H1 (cell line): ENCODE measurements around the gene NRXN2. TPM values are rescaled to one million over a fixed set of nuclear protein-coding genes. Genes with fewer than 3 reads are reported as not detected.

Experiments
- CTCF ChIA-PET: fragments of 300-600 bp; sonication (Branson Sonifier 250); formaldehyde crosslinking; loops from one replicate; lab custom pipeline; 2021; ENCODE audit not compliant: partially characterized antibody; lab: Charles Lee
- POLR2A ChIA-PET: fragments of 300-600 bp; sonication (Branson Sonifier 250); formaldehyde crosslinking; loops from one replicate; lab custom pipeline; 2021; ENCODE audit warnings: inconsistent platforms; ENCODE audit not compliant: partially characterized antibody; lab: Charles Lee
- DNase-seq, 2 experiments: peaks; one replicate each; pipeline versions ENCODE4 v3.0.0 to v3.0.0-alpha.2; 2010 to 2022; ENCODE audit warnings: low spot score in 2 of 2, low read depth in 1 of 2, mixed read lengths in 1 of 2
- FAIRE-seq: peaks from 2 replicates; lab custom pipeline; 2011; peaks lifted over from hg19 to GRCh38; lab: Jason Lieb, UNC
- H2AFZ ChIP-seq: 2 replicates; pipeline ENCODE4 v1.8.1; 2012; ENCODE audit warnings: low read length, inconsistent platforms
- H2AK5ac ChIP-seq: 2 replicates; pipeline ENCODE4 v1.6.1; 2013; ENCODE audit warnings: low read depth, low read length
- H2BK120ac ChIP-seq: replicated peaks from 2 replicates; pipeline ENCODE3; 2013; ENCODE audit warnings: low read depth, low read length, inconsistent platforms
- H2BK12ac ChIP-seq: 2 replicates; pipeline ENCODE4 v1.6.1; 2013; ENCODE audit warnings: low read depth, low read length
- H2BK15ac ChIP-seq: 2 replicates; pipeline ENCODE4 v1.6.1; 2013; ENCODE audit warnings: low read length
- H2BK20ac ChIP-seq: 2 replicates; pipeline ENCODE4 v1.6.1; 2013; ENCODE audit warnings: low read length
- H2BK5ac ChIP-seq: 2 replicates; pipeline ENCODE4 v1.6.1; 2013; ENCODE audit warnings: low read depth, low read length
- H3K14ac ChIP-seq: 2 replicates; pipeline ENCODE4 v1.6.1; 2013; ENCODE audit warnings: inconsistent platforms; ENCODE audit not compliant: insufficient read length
- H3K18ac ChIP-seq: 2 replicates; pipeline ENCODE4 v1.6.1; 2013; ENCODE audit warnings: low read length; ENCODE audit errors: extremely low read depth
- H3K23ac ChIP-seq: 2 replicates; pipeline ENCODE4 v1.6.1; 2013; ENCODE audit warnings: inconsistent platforms; ENCODE audit not compliant: insufficient read length
- H3K23me2 ChIP-seq: 2 replicates; pipeline ENCODE4 v1.6.1; 2013; ENCODE audit warnings: low read depth, low read length
- H3K27ac ChIP-seq: 2 replicates; pipeline ENCODE4 v1.6.1; 2011; ENCODE audit warnings: low read depth, low read length, inconsistent platforms
- H3K27me3 ChIP-seq, 4 experiments: replicated peaks in 1 of 4; 1 replicate in 1 of 4; 2 replicates in 3 of 4; pipeline versions ENCODE4 v1.6.1 to v1.8.1; 2011 to 2013; ENCODE audit warnings: low read length in 3 of 4, mild to moderate bottlenecking in 3 of 4, inconsistent platforms in 2 of 4, mixed read lengths in 2 of 4, moderate library complexity in 1 of 4; ENCODE audit not compliant: control insufficient read depth in 3 of 4, insufficient read depth in 3 of 4; ENCODE audit errors: extremely low read depth in 1 of 4
- H3K36me3 ChIP-seq, 4 experiments: 2 replicates each; pipeline versions ENCODE4 v1.6.1 to v1.8.1; 2011 to 2013; ENCODE audit warnings: mild to moderate bottlenecking in 4 of 4, low read length in 3 of 4, moderate library complexity in 2 of 4, control low read depth in 1 of 4, inconsistent platforms in 1 of 4; ENCODE audit not compliant: insufficient read depth in 4 of 4, control insufficient read depth in 2 of 4
- H3K4ac ChIP-seq: replicated peaks from 2 replicates; pipeline ENCODE3; 2013; ENCODE audit warnings: low read length, low read depth, mixed read lengths, inconsistent platforms; ENCODE audit not compliant: insufficient read length
- H3K4me1 ChIP-seq, 4 experiments: replicated peaks in 1 of 4; 1 replicate in 1 of 4; 2 replicates in 3 of 4; pipeline versions ENCODE4 v1.6.1 to v1.8.1; 2011 to 2013; ENCODE audit warnings: low read length in 3 of 4, inconsistent platforms in 2 of 4, mixed read lengths in 1 of 4; ENCODE audit not compliant: insufficient read depth in 4 of 4, control insufficient read depth in 3 of 4
- H3K4me2 ChIP-seq, 2 experiments: 2 replicates each; pipeline versions ENCODE4 v1.6.1 to v1.8.1; 2011 to 2013; ENCODE audit warnings: low read depth in 2 of 2, low read length in 2 of 2, control low read depth in 1 of 2, inconsistent platforms in 1 of 2, mild to moderate bottlenecking in 1 of 2; ENCODE audit not compliant: insufficient read depth in 1 of 2
- H3K4me3 ChIP-seq, 4 experiments: fragments of 200-600, 300-600 bp in 1 of 4; sonication (generic), shearing (Covaris generic), sonication (Bioruptor Twin) in 1 of 4; 2 replicates each; pipeline versions ENCODE4 v1.5.1 to v1.8.1; 2011 to 2016; ENCODE audit warnings: low read length in 4 of 4, low read depth in 3 of 4, control low read depth in 2 of 4, inconsistent platforms in 2 of 4, mild to moderate bottlenecking in 2 of 4, mixed read lengths in 1 of 4, moderate library complexity in 1 of 4; ENCODE audit not compliant: insufficient read depth in 2 of 4; ENCODE audit errors: extremely low read depth in 1 of 4
- H3K56ac ChIP-seq: replicated peaks from 2 replicates; pipeline ENCODE3; 2013; ENCODE audit warnings: low read depth, mild to moderate bottlenecking, mixed read lengths, low read length, inconsistent platforms; ENCODE audit not compliant: insufficient read length
- H3K79me1 ChIP-seq: 2 replicates; pipeline ENCODE4 v1.6.1; 2013; ENCODE audit warnings: low read depth, low read length, control low read depth
- H3K79me2 ChIP-seq, 2 experiments: 2 replicates each; pipeline versions ENCODE4 v1.6.1 to v1.8.1; 2012 to 2013; ENCODE audit warnings: low read length in 2 of 2, mild to moderate bottlenecking in 2 of 2, inconsistent platforms in 1 of 2; ENCODE audit not compliant: insufficient read depth in 2 of 2, control insufficient read depth in 1 of 2
- H3K9ac ChIP-seq, 4 experiments: replicated peaks in 1 of 4; 1 replicate in 1 of 4; 2 replicates in 3 of 4; pipeline versions ENCODE4 v1.6.1 to v1.8.1; 2011 to 2013; ENCODE audit warnings: low read depth in 3 of 4, low read length in 3 of 4, control low read depth in 2 of 4, mild to moderate bottlenecking in 2 of 4, moderate library complexity in 2 of 4, inconsistent platforms in 1 of 4; ENCODE audit errors: extremely low read depth in 1 of 4
- H3K9me3 ChIP-seq, 2 experiments: 2 replicates each; pipeline versions ENCODE4 v1.6.1 to v1.8.1; 2012 to 2013; ENCODE audit warnings: mild to moderate bottlenecking in 2 of 2, moderate library complexity in 2 of 2, control low read depth in 1 of 2, inconsistent platforms in 1 of 2, low read depth in 1 of 2, low read length in 1 of 2, mixed read lengths in 1 of 2; ENCODE audit not compliant: insufficient read depth in 2 of 2
- H4K20me1 ChIP-seq, 2 experiments: replicated peaks in 1 of 2; 2 replicates each; pipeline versions ENCODE3 to v1.8.1; 2011 to 2013; ENCODE audit warnings: inconsistent platforms in 2 of 2, low read length in 2 of 2, mild to moderate bottlenecking in 1 of 2; ENCODE audit not compliant: insufficient read depth in 2 of 2, control insufficient read depth in 1 of 2
- H4K5ac ChIP-seq: 2 replicates; pipeline ENCODE4 v1.6.1; 2013; ENCODE audit warnings: low read length, low read depth, mixed read lengths, inconsistent platforms; ENCODE audit not compliant: insufficient read length
- H4K8ac ChIP-seq: 2 replicates; pipeline ENCODE4 v1.8.0; 2013; ENCODE audit warnings: mild to moderate bottlenecking, moderate library complexity, low read length, inconsistent platforms; ENCODE audit not compliant: insufficient read depth; ENCODE audit errors: extremely low read depth
- H4K91ac ChIP-seq: replicated peaks from 2 replicates; pipeline ENCODE3; 2013; ENCODE audit warnings: low read length, mixed read lengths, inconsistent platforms; ENCODE audit not compliant: insufficient read length
- E2F6 ChIP-seq: IDR thresholded peaks from 2 replicates; pipeline ENCODE4 v1.6.1; 2012; ENCODE audit warnings: inconsistent platforms
- EP300 ChIP-seq, 2 experiments: IDR thresholded peaks; 1 replicate in 1 of 2; 2 replicates in 1 of 2; pipeline ENCODE4 v1.6.1; 2011 to 2012; ENCODE audit warnings: low read depth in 2 of 2, low read length in 2 of 2, mild to moderate bottlenecking in 2 of 2, borderline replicate concordance in 1 of 2, inconsistent platforms in 1 of 2, moderate library complexity in 1 of 2
- JUN ChIP-seq: IDR thresholded peaks from 2 replicates; pipeline ENCODE4 v1.6.1; 2011; ENCODE audit warnings: low read depth, mild to moderate bottlenecking, improper control_type of control experiment, low read length
- RNF2 ChIP-seq: fragments of 200-900, 300-1000 bp; sonication (generic); IDR thresholded peaks from 2 replicates; pipeline ENCODE4 v1.7.1; 2016; ENCODE audit warnings: borderline replicate concordance, low read depth, mild to moderate bottlenecking, antibody characterized with exemption, low read length; ENCODE audit not compliant: poor library complexity, severe bottlenecking; ENCODE audit errors: missing control alignments
- SIN3A ChIP-seq, 2 experiments: IDR thresholded peaks in 1 of 2; conservative IDR thresholded peaks in 1 of 2; 2 replicates each; pipeline ENCODE4 v1.6.1; 2011 to 2012; ENCODE audit warnings: low read length in 2 of 2, improper control_type of control experiment in 1 of 2, low read depth in 1 of 2, mild to moderate bottlenecking in 1 of 2
- SIX5 ChIP-seq: IDR thresholded peaks from 2 replicates; pipeline ENCODE4 v1.6.1; 2011; ENCODE audit warnings: mild to moderate bottlenecking, low read depth, low read length
- SRF ChIP-seq: IDR thresholded peaks from 2 replicates; pipeline ENCODE4 v1.6.1; 2011; ENCODE audit warnings: mild to moderate bottlenecking, low read depth, low read length, moderate library complexity
- TBP ChIP-seq: IDR thresholded peaks from 2 replicates; pipeline ENCODE4 v1.6.1; 2011; ENCODE audit warnings: low read depth, low read length, improper control_type of control experiment
- TCF12 ChIP-seq: IDR thresholded peaks from 2 replicates; pipeline ENCODE4 v1.6.1; 2011; ENCODE audit warnings: low read depth, mild to moderate bottlenecking, low read length
- YY1 ChIP-seq: IDR thresholded peaks from 2 replicates; pipeline ENCODE4 v1.6.1; 2011; ENCODE audit warnings: low read depth, mild to moderate bottlenecking, low read length
- ZNF274 ChIP-seq: IDR thresholded peaks from 2 replicates; pipeline ENCODE4 v1.7.0; 2012; ENCODE audit warnings: low read length, borderline replicate concordance; ENCODE audit errors: extremely low read depth
- WGBS, 2 experiments: shearing (Covaris generic) in 1 of 2; methylation state at CpG; one replicate each; pipeline versions ENCODE4 v1.1.6 to v1.1.7; 2013 to 2015; ENCODE audit warnings: low lambda C conversion rate in 2 of 2, mixed read lengths in 2 of 2, inconsistent platforms in 1 of 2, low coverage in 1 of 2, missing lambda C conversion rate in 1 of 2; ENCODE audit not compliant: insufficient replicate concordance in 2 of 2, insufficient coverage in 1 of 2, insufficient read length in 1 of 2; ENCODE audit errors: extremely low coverage in 1 of 2, missing lambda C conversion rate in 1 of 2; 5-methylcytosine and 5-hydroxymethylcytosine counted together
- polyA plus RNA-seq, 7 experiments: library from polyadenylated mRNA; depleted of rRNA in 3 of 7; stranded (reverse) in 5 of 7; unstranded in 2 of 7; fragments of >200 nt in 5 of 7; fragments of 200-250 nt in 2 of 7; gene quantifications; 1 replicate in 5 of 7; 2 replicates in 1 of 7; 4 replicates in 1 of 7; pipeline versions ENCODE4 v1.2.1 to v1.2.3, GENCODE V29; 2011 to 2013; ENCODE audit warnings: missing spikeins in 2 of 7, mixed read lengths in 2 of 7
- total RNA-seq: library from RNA; stranded (reverse); fragmentation: NEBNext Ultra II Directional; extraction: Animal tissue kit (Norgen Biotek cat#: 25700); gene quantifications from 2 replicates; pipeline ENCODE4 v1.2.1, GENCODE V29; 2021

Gene NRXN2
- total and polyA plus RNA-seq, 2 of the 8 experiments (the other 6 are each of a cell fraction or from before 2014, with no cell fraction given) = 1.3 to 11.5 TPM

GRCh38 chr11:64726867-64727530, 4.0 kb upstream of the NRXN2 start:
- H2AFZ ChIP-seq = no peak overlapping the region
- no peak overlapping the region for H3K14ac ChIP-seq
- H3K27me3 ChIP-seq = peaks cover 4 to 9% (median 6%) of the 10 kb centered on the region in 4 experiments
- 0 out of 2 replicates have a peak overlapping the region, but pooled peaks have one; percentile 34 for H2BK20ac ChIP-seq
- peaks cover 8% of the 10 kb centered on the region; the same call in 1 of the 2 replicates for H3K23me2 ChIP-seq
- peak overlapping the region; percentile 57; the same call in 1 of the 2 replicates for H2BK5ac ChIP-seq
- no peak overlapping the region for H3K27ac ChIP-seq
- H3K23ac ChIP-seq = no peak overlapping the region
- 85% methylated on average over 7 of the region's 7 CpGs; no CpG with 5 or more reads in 1 of the 2 experiments for WGBS, 2 experiments
- H4K91ac ChIP-seq = no peak overlapping the region
- CTCF ChIA-PET = interaction anchor here (0.6 to 3.3 kb wide), 11 partner anchors 10 to 426 kb away, joined by 3 to 22 read pairs (median 3); no protein-coding TSS in a partner anchor
- FAIRE-seq (no peak), DNase-seq (no peak)
- no peak overlapping the region for H3K56ac ChIP-seq
- H3K9ac ChIP-seq = no peak overlapping the region
- POLR2A ChIA-PET = interaction anchor here (0.9 to 3.6 kb wide), 8 partner anchors 9 to 49 kb away, joined by 3 to 48 read pairs (median 6); no protein-coding TSS in a partner anchor
- H2BK15ac ChIP-seq = no peak overlapping the region
- no peak overlapping the region for H2BK120ac ChIP-seq
- H3K4ac ChIP-seq = no peak overlapping the region
- no peaks in the 10 kb centered on the region for H4K20me1 ChIP-seq
- H4K5ac ChIP-seq = no peak overlapping the region
- H3K79me2 ChIP-seq = no peaks in the 10 kb centered on the region
- H3K36me3 ChIP-seq = no peaks in the 10 kb centered on the region
- H3K79me1 ChIP-seq = peaks cover 4% of the 10 kb centered on the region; the same call in 1 of the 2 replicates
- no peak overlapping the region for H3K18ac ChIP-seq
- no peak overlapping the region for H3K4me2 ChIP-seq
- peaks cover 10 to 48% (median 28%) of the 10 kb centered on the region in 4 experiments for H3K4me1 ChIP-seq
- H2AK5ac ChIP-seq = no peak overlapping the region
- H2BK12ac ChIP-seq = peak overlapping the region; percentile 23; the same call in 1 of the 2 replicates
- H4K8ac ChIP-seq = no peak overlapping the region
- no peak overlapping the region for H3K4me3 ChIP-seq
- H3K9me3 ChIP-seq = no peaks in the 10 kb centered on the region
- TF ChIP-seq EP300 (IDR thresholded peaks at IDR 0.05; ENCODE audit: borderline replicate concordance in 1 of 2, low read depth in 2 of 2, low read length in 2 of 2) (no peak), TCF12 (no peak), JUN (no peak), RNF2 (no peak), SRF (no peak), TBP (no peak), ZNF274 (no peak), SIN3A (conservative IDR thresholded peaks at IDR 0.05 in 1 of 2, IDR thresholded peaks at IDR 0.05 in 1 of 2; ENCODE audit: low read depth in 1 of 2, low read length in 2 of 2) (no peak), YY1 (no peak), E2F6 (no peak), SIX5 (no peak)
